OCI-LY3 (cell line): Measurements from ENCODE around the gene CHKB.

Source experiments
- EZH2phosphoT487 ChIP-seq: fragments of 200-600 bp; shearing (Covaris generic); IDR thresholded peaks from 2 replicates; pipeline ENCODE4 v1.6.1; 2018; ENCODE audit warnings: antibody characterized with exemption, mixed run types, low read depth
- TF ChIP-seq, protein P1 (sequence below): fragments of 200-600, 300-600 bp; sonication (generic); IDR thresholded peaks from 2 replicates; pipeline ENCODE4 v1.5.1; 2014; ENCODE audit warnings: antibody characterized with exemption, low read length, low read depth

DNA sequence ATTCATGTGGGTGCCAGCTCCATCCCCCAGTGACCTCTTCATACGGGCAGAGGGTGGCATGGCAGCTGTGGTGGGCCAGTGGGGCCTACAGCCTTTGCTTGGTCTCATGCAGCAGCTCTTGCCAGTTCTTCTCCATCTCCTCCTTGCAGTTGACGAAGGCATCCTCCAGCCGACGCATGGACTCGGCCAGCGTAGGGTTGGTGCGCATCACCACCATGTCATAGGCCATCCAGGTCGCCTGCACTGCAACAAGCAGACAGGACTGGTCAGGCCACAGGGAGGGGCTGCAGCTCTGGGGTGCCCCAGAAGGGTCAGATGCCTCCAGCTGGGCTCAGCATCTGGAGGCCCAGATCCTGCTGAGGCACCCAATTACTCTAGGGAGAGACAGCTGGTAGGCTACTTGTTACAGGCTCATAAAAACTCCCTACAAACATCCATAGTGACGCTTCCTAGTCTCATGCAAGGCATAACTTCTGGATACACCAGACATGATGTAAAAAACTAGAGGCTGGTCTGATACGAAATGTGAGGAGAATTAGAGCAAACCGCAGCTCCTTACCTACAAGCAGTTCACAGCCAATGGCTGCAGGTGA lies 31.4 kb downstream of the CHKB start:
- TF ChIP-seq, protein P1, sequence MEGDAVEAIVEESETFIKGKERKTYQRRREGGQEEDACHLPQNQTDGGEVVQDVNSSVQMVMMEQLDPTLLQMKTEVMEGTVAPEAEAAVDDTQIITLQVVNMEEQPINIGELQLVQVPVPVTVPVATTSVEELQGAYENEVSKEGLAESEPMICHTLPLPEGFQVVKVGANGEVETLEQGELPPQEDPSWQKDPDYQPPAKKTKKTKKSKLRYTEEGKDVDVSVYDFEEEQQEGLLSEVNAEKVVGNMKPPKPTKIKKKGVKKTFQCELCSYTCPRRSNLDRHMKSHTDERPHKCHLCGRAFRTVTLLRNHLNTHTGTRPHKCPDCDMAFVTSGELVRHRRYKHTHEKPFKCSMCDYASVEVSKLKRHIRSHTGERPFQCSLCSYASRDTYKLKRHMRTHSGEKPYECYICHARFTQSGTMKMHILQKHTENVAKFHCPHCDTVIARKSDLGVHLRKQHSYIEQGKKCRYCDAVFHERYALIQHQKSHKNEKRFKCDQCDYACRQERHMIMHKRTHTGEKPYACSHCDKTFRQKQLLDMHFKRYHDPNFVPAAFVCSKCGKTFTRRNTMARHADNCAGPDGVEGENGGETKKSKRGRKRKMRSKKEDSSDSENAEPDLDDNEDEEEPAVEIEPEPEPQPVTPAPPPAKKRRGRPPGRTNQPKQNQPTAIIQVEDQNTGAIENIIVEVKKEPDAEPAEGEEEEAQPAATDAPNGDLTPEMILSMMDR = no peak
- no peak for TF ChIP-seq EZH2phosphoT487
